GM23338 (cell line): ENCODE results near the gene PTPN22. TPM values are rescaled to one million over a fixed set of nuclear protein-coding genes. Genes with fewer than 3 reads are reported as not detected.

ENCODE experiments used
- ATAC-seq: fragments of 200-7000 bp; cut with Tn5 transposase; 3 replicates; pipeline ENCODE4 v1.9.1; 2020
- DNase-seq: peaks from one replicate; pipeline ENCODE4 v3.0.0-alpha.2; 2015; ENCODE audit warnings: low spot score
- H2AFZ ChIP-seq: fragments of 200-600 bp; sonication (generic); 2 replicates; pipeline ENCODE4 v1.8.0; 2016; ENCODE audit warnings: antibody characterized with exemption, mild to moderate bottlenecking, moderate library complexity
- H3F3A ChIP-seq: fragments of 200-600 bp; sonication (generic); replicated peaks from 2 replicates; pipeline ENCODE4 v1.8.0; 2017; ENCODE audit warnings: antibody characterized with exemption, mixed run types, low read depth
- H3K27ac ChIP-seq: fragments of 200-600 bp; sonication (generic); 2 replicates; pipeline ENCODE4 v1.6.1; 2016; ENCODE audit warnings: low read depth
- H3K27me3 ChIP-seq: fragments of 200-600 bp; sonication (generic); 2 replicates; pipeline ENCODE4 v1.8.0; 2016; ENCODE audit warnings: mild to moderate bottlenecking, mixed run types, moderate library complexity; ENCODE audit not compliant: insufficient read depth
- H3K36me3 ChIP-seq: fragments of 200-600 bp; sonication (generic); 2 replicates; pipeline ENCODE4 v1.8.0; 2016; ENCODE audit warnings: mild to moderate bottlenecking; ENCODE audit not compliant: insufficient read depth
- H3K4me1 ChIP-seq: fragments of 200-600 bp; sonication (generic); 2 replicates; pipeline ENCODE4 v1.8.0; 2016; ENCODE audit warnings: mild to moderate bottlenecking, moderate library complexity; ENCODE audit not compliant: insufficient read depth
- H3K4me2 ChIP-seq: fragments of 200-600 bp; sonication (generic); 2 replicates; pipeline ENCODE4 v1.7.1; 2017; ENCODE audit warnings: mixed run types
- H3K4me3 ChIP-seq: fragments of 200-600 bp; sonication (generic); 2 replicates; pipeline ENCODE4 v1.6.1; 2016; ENCODE audit warnings: mixed run types
- H3K79me2 ChIP-seq: fragments of 200-600 bp; sonication (generic); replicated peaks from 2 replicates; pipeline ENCODE4 v1.8.0; 2017; ENCODE audit warnings: mild to moderate bottlenecking; ENCODE audit not compliant: insufficient read depth
- H3K9me2 ChIP-seq: fragments of 200-600 bp; sonication (generic); 2 replicates; pipeline ENCODE4 v1.8.0; 2017; ENCODE audit not compliant: insufficient read depth
- H4K20me1 ChIP-seq: fragments of 200-600 bp; sonication (generic); replicated peaks from 2 replicates; pipeline ENCODE4 v1.8.0; 2017; ENCODE audit warnings: mild to moderate bottlenecking; ENCODE audit not compliant: insufficient read depth
- H3K27ac Mint-ChIP-seq: 2 replicates; pipeline ENCODE4 v1.8.0; 2020; ENCODE audit warnings: inconsistent platforms, mild to moderate bottlenecking, moderate library complexity, mixed read lengths
- H3K27me3 Mint-ChIP-seq: 3 replicates; pipeline ENCODE4 v1.8.0; 2022; ENCODE audit warnings: low read depth, mild to moderate bottlenecking, moderate library complexity, mixed read lengths, inconsistent platforms; ENCODE audit not compliant: insufficient read depth, poor library complexity
- H3K36me3 Mint-ChIP-seq: 3 replicates; pipeline ENCODE4 v1.8.0; 2021; ENCODE audit warnings: low read depth, mild to moderate bottlenecking, inconsistent platforms, moderate library complexity, mixed read lengths
- H3K4me1 Mint-ChIP-seq: 3 replicates; pipeline ENCODE4 v1.8.0; 2020; ENCODE audit warnings: mild to moderate bottlenecking, inconsistent platforms, mixed read lengths
- H3K4me3 Mint-ChIP-seq: 3 replicates; pipeline ENCODE4 v1.8.0; 2021; ENCODE audit warnings: moderate library complexity, mild to moderate bottlenecking, inconsistent platforms, mixed read lengths
- H3K9me3 Mint-ChIP-seq: 3 replicates; pipeline ENCODE4 v1.8.0; 2020; ENCODE audit warnings: moderate library complexity, mild to moderate bottlenecking, inconsistent platforms, mixed read lengths
- CREB1 ChIP-seq: fragments of 250-450 bp; sonication (Bioruptor Pico); IDR thresholded peaks from 2 replicates; pipeline ENCODE4 v1.5.0; 2020; ENCODE audit warnings: low read depth, mild to moderate bottlenecking, moderate library complexity
- CTCF ChIP-seq, 2 experiments: fragments of 200-600 bp in 1 of 2; sonication (generic) in 1 of 2; conservative IDR thresholded peaks; 2 replicates each; pipeline versions ENCODE4 v1.5.1 to v1.6.1; 2016 to 2017; ENCODE audit warnings: antibody characterized with exemption in 2 of 2, low read depth in 2 of 2, mild to moderate bottlenecking in 2 of 2, moderate library complexity in 1 of 2
- EZH2phosphoT487 ChIP-seq: fragments of 200-600 bp; sonication (generic); IDR thresholded peaks from one replicate; pipeline ENCODE4 v1.8.1; 2018; ENCODE audit warnings: antibody characterized with exemption; ENCODE audit not compliant: unreplicated experiment
- JUNB ChIP-seq: IDR thresholded peaks from one replicate; pipeline ENCODE4 v1.6.1; 2016; ENCODE audit warnings: antibody characterized with exemption; ENCODE audit not compliant: unreplicated experiment
- NANOG ChIP-seq: IDR thresholded peaks from 2 replicates; pipeline ENCODE4 v1.6.1; 2016; ENCODE audit warnings: antibody characterized with exemption, borderline replicate concordance
- POLR2AphosphoS5 ChIP-seq: IDR thresholded peaks from 2 replicates; pipeline ENCODE4 v1.6.1; 2016; ENCODE audit warnings: antibody characterized with exemption, low read depth
- REST ChIP-seq: IDR thresholded peaks from one replicate; pipeline ENCODE4 v1.6.1; 2018; ENCODE audit warnings: antibody characterized with exemption; ENCODE audit not compliant: unreplicated experiment
- STAT1 ChIP-seq: IDR thresholded peaks from one replicate; pipeline ENCODE4 v1.6.1; 2016; ENCODE audit warnings: antibody characterized with exemption; ENCODE audit not compliant: unreplicated experiment
- ZNF114 ChIP-seq: fragments of 250-450 bp; sonication (Bioruptor Pico); IDR thresholded peaks from 2 replicates; pipeline ENCODE4 v1.5.0; 2020; ENCODE audit warnings: mild to moderate bottlenecking, moderate library complexity
- ZNF462 ChIP-seq: fragments of 250-450 bp; sonication (Bioruptor Pico); IDR thresholded peaks from 2 replicates; pipeline ENCODE4 v1.5.0; 2020; ENCODE audit warnings: mild to moderate bottlenecking, moderate library complexity
- polyA plus RNA-seq: library from polyadenylated mRNA; unstranded; fragments of >200 nt; fragmentation: Nextera tagmentation; extraction: Ambion mirVana; gene quantifications from 2 replicates; pipeline ENCODE4 v1.2.1, GENCODE V29; 2016
- total RNA-seq: library from RNA; depleted of rRNA; stranded (reverse); fragments of >200 nt; shearing (Covaris generic); gene quantifications from 2 replicates; pipeline ENCODE4 v1.2.3, GENCODE V29; 2014

Gene PTPN22
- total and polyA plus RNA-seq, 2 experiments from 2014 or later, result 0.08 TPM; not detected in 1

GRCh38 chr1:113802367-113803007 is 69.0 kb downstream of the PTPN22 start:
- H3K36me3 ChIP-seq, result no peaks in the 10 kb centered on the region
- ATAC-seq (no peak), DNase-seq (no peak)
- Mint-ChIP-seq H3K27me3 (no peaks in the 10 kb centered on the region), H3K4me3 (no peak overlapping the region), H3K27ac (no peak overlapping the region), H3K9me3 (no peaks in the 10 kb centered on the region), H3K4me1 (peaks cover 8% of the 10 kb centered on the region), H3K36me3 (peaks cover 7% of the 10 kb centered on the region; the same call in 2 of the 3 replicates)
- peaks cover 92% of the 10 kb centered on the region for H3K79me2 ChIP-seq
- peaks cover 10% of the 10 kb centered on the region; the same call in 1 of the 2 replicates for H3K4me1 ChIP-seq
- H3F3A ChIP-seq, result no peaks in the 10 kb centered on the region
- H3K4me2 ChIP-seq, result no peak overlapping the region
- H2AFZ ChIP-seq, result no peak overlapping the region
- TF ChIP-seq NANOG (no peak), JUNB (no peak)
- H3K4me3 ChIP-seq, result no peak overlapping the region
- no peaks in the 10 kb centered on the region for H3K27me3 ChIP-seq
- H3K9me2 ChIP-seq, result no peaks in the 10 kb centered on the region
- peaks cover 25% of the 10 kb centered on the region for H4K20me1 ChIP-seq
- H3K27ac ChIP-seq, result no peak overlapping the region

- peaks cover 16% of the 10 kb centered on the region for H4K20me1 ChIP-seq
- peaks cover 12% of the 10 kb centered on the region; the same call in 2 of the 3 replicates for H3K36me3 Mint-ChIP-seq
- H3K79me2 ChIP-seq, result peaks cover 77% of the 10 kb centered on the region
- H3K27me3 ChIP-seq, result no peaks in the 10 kb centered on the region
- H3K4me2 ChIP-seq, result no peak overlapping the region
- no peak overlapping the region for H3K27ac ChIP-seq
- no peak for ATAC-seq
- H3K27me3 Mint-ChIP-seq, result no peaks in the 10 kb centered on the region
- no peak overlapping the region for H3K4me3 Mint-ChIP-seq
- H3K27ac Mint-ChIP-seq, result no peak overlapping the region
- peaks cover 8% of the 10 kb centered on the region for H3K4me1 Mint-ChIP-seq
- H3K4me1 ChIP-seq, result peaks cover 10% of the 10 kb centered on the region; the same call in 1 of the 2 replicates
- H3K36me3 ChIP-seq, result no peaks in the 10 kb centered on the region
- no peaks in the 10 kb centered on the region for H3K9me2 ChIP-seq
- H2AFZ ChIP-seq, result no peak overlapping the region
- DNase-seq, result no peak
- no peak overlapping the region for H3K4me3 ChIP-seq
- no peaks in the 10 kb centered on the region for H3F3A ChIP-seq
- no peaks in the 10 kb centered on the region for H3K9me3 Mint-ChIP-seq
- no peak for TF ChIP-seq POLR2AphosphoS5
- no peak for TF ChIP-seq ZNF114 (CRISPR knock-in tag)
- no peak for TF ChIP-seq JUNB
- no peak for TF ChIP-seq NANOG
- TF ChIP-seq CREB1 (CRISPR knock-in tag), result no peak
- no peak for TF ChIP-seq CTCF (conservative IDR thresholded peaks at IDR 0.05; ENCODE audit: low read depth in 2 of 2)
- TF ChIP-seq EZH2phosphoT487, result no peak
- TF ChIP-seq REST, result no peak
- no peak for TF ChIP-seq STAT1
- no peak for TF ChIP-seq ZNF462 (CRISPR knock-in tag)
Measured at GRCh38 chr1:113800487-113800886, 71.0 kb downstream of the PTPN22 start.
